IPS-NIHi7 (cell line): ENCODE measurements around the gene HDAC6.
"Not testable (repeated sequence)": the region's sequence is repeated elsewhere in the genome, so short reads cannot be mapped to it uniquely, and the experiment has no call there.

ENCODE experiments used
- DNase-seq: peaks from one replicate; pipeline ENCODE4 v3.0.0; 2012; ENCODE audit warnings: mixed read lengths; ENCODE audit errors: extremely low spot score

The HDAC6 gene

DNA sequence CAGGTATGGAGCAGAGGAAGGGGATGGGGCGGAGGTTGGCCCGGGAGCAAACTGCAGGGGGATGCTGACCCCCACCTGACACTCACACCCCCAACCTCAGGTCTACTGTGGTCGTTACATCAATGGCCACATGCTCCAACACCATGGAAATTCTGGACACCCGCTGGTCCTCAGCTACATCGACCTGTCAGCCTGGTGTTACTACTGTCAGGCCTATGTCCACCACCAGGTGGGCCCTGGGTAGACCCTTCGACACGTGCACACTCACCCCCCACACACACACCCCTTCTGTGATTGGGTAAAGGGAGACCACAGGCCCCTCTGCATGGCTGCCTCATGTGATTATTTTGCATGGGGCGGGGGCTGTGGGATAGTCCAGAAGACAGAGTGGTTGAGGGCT lies 22.2 kb downstream of the HDAC6 start:
- DNase-seq: no peak

DNA sequence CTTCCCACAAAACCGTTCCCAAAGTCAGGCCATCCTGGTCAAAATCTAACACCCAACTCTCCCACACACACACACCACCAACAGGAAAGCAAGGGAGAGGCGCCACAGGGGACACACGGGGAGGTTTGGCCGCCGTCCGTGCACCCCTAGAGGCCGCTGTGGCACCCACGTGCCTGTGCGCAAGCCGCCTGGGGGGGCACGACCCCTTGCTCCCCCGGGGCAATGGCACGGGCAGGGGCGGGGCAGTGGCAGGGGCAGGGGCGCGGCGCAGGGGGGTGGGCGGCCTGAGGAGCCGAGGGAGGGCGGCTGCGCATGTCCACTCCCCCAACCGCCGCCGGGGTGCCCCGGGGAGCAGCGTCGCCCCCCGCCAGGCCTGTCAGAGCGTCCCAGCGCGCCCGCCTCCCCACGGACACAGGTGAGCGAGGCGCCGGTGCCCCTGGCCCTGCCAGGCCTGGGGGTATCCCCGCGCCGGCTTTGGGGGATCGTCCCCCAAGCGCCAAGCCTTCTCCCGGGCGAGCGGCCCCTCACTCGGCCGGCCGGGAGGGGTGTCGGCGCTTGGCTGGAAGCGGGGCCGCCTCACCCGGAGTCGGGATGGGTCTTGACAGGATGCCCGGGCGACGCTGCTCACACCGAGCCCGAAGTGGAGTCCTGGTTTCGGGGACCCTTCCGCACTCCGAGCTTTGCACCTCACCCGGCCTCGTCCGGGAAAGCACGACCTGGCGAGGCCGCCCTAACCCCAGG lies 24.4 kb downstream of the HDAC6 start, which contains the start of gene ERAS:
ERAS (plus strand) TSS at position 379 of the 741 bp plus-strand sequence. CDS start 2,611 bp downstream, outside the sequence.
- peak; percentile 18 for DNase-seq

DNA sequence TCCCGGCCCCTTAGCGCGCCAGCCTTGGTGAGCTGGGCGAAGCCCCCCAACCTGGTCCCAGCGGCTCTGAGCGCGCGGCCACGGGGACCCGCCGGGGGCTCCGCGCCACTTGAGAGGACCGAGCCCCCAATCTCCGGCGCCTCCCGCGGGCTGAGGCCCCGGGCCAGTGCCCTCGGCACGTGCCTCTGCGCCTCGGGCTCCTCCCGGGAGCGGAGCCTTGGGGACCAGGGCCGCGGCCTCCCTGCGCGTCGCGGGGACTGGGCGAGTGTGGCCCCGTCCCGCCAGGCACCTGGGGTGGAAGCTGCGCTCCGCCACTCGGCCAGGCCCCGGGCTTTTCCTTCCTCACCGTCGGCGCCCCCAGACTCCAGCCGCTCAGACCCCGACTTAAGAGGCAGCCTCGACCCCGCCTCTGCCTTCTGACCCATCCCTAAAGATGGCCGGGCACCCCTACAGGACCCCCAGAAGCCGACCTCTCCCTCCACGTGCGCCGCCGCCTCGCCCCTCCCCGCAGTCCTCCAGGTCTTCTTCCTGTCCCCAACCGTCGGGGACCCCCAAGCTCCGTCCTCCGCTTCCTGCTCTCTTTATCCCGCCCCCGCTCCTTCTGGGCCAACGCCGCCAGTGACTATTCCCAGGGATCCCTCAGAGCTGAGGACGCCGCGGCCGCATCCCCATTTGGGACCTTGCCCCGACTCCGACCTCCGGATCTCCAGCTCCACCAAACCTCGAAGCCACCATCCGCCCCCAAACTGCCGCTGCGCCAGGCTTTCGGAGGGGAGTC lies 25.2 kb downstream of the HDAC6 start:
- DNase-seq: peak; percentile 18

DNA sequence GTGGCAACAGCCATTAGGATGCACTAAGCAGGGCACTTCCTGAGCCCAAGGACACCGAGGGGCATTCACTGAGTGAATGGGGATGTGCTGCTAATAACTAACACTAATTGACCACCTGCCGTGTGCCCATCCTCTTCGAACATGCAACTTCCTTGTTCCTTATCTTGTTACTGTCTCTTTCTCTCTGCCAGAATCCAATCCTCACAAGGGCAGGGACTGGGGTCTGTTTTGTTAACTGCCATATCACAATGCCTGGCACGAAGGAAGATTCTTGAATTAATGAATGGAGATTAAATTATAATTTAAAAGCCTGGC lies 25.7 kb downstream of the HDAC6 start:
- no peak for DNase-seq

DNA sequence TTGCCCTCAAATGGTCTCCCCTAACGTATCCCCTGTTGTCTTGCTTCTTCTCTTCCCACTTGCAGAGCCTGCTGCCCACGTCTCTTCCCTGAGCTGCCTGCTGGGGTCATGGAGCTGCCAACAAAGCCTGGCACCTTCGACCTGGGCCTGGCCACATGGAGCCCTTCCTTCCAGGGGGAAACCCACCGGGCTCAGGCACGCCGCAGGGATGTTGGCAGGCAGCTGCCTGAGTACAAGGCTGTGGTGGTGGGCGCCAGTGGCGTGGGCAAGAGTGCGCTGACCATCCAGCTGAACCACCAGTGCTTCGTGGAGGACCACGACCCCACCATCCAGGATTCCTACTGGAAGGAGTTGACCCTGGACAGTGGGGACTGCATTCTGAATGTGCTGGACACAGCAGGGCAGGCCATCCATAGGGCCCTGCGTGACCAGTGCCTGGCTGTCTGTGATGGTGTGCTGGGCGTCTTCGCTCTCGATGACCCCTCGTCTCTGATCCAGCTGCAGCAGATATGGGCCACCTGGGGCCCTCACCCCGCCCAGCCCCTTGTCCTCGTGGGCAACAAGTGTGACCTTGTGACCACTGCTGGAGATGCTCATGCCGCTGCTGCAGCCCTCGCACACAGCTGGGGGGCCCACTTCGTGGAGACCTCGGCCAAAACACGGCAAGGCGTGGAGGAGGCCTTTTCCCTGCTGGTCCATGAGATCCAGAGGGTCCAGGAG lies 27.3 kb downstream of the HDAC6 start:
- DNase-seq: no peak

DNA sequence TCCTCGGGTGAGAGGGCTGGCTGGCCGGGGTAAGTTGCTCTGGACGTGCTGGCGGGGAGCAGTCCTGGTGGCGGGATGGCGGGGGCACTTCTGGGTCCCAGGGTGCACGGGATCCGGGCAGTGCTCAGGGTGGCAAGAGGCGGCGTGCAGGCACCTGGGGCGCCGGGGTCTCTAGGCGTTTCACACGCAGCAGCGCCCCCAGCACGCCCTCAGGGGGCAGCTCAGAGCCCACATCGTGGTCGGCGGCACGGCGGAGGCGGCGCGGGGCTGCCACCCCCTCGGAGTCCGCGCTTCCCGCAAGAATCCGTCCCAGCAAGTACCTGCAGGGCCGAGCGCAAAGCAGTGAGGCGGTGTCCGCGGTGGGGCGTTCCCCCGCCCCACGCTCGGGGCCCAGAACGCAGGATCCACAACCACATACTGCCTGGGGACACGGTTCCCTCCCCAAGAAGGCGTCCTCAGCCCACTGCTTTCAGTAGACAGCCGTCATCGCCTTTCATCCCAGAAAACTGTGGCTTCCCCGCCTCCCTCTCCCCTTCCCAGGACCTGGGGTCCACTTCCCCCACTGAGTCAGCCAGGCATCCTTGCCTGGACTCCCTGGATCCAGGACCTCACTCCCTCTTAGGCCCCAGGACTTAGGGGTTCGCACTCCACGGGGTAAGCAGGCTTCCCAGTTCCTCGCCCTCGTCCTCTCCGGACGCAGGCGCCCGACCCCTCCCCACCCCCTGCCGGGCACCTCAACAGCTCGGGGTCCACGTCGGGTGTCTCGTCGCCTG lies 29.5 kb downstream of the HDAC6 start:
- DNase-seq: no peak

DNA sequence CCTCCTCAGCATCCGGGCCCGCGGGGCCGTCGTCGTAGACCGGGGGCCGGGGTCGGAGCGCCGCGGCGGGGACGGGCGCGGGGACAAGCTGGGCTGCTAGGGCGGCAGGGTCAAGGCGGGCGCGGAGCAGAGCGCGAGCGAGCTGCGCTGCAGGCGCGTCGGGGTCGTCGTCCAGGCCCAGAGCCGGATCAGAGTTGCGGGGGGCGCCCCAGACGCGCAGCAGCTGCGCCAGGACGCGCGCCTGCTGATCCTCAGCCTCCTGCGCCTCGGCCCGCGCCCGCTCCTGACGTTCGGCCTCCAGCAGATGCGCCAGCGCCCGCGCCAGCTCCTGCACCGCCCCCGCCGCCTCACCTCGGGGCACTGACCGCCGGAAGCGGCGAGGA lies 30.0 kb downstream of the HDAC6 start:
- DNase-seq: peak; percentile 43

DNA sequence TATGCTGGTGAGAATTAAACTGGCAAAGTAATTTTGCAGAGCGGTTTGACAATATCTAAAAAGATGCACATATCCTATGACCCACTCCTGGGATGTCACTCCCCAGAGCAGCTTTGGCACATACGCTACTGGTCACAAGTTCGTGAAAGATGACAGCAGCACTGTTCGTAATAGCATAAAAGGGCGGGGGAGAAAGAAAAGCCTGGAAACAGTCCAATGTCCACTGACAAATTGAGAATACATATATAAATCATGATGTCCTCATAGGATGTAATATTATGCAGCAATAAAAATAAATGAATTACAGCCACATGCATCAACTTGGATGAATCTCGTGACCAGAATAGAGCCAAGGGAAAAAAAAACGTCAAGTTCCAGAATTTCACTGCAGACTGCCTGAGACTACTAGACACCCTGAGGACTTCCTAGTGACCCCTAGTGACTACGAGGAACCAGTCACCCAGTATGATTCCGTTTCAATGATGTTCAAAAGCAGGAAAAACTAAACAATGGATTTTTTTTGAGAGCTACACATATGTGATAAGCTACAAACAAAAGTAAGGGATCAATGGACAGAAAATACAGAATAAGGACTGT lies 31.8 kb downstream of the HDAC6 start:
- DNase-seq: no peak

DNA sequence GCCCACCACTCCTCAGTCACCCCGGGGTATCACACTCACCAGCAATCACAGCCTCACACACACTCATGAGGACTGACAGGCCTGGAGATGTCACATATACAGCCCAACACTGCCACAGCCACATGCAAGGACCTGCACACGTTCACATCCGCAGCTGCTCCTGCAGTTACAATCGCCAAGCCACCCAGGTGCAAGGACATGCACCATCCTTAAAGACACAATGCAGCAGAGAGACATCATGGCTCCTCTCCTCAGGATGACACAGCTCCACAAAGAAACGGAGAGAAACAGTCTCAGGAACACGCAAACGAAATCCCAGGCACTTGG lies 32.5 kb downstream of the HDAC6 start:
- no peak for DNase-seq

DNA sequence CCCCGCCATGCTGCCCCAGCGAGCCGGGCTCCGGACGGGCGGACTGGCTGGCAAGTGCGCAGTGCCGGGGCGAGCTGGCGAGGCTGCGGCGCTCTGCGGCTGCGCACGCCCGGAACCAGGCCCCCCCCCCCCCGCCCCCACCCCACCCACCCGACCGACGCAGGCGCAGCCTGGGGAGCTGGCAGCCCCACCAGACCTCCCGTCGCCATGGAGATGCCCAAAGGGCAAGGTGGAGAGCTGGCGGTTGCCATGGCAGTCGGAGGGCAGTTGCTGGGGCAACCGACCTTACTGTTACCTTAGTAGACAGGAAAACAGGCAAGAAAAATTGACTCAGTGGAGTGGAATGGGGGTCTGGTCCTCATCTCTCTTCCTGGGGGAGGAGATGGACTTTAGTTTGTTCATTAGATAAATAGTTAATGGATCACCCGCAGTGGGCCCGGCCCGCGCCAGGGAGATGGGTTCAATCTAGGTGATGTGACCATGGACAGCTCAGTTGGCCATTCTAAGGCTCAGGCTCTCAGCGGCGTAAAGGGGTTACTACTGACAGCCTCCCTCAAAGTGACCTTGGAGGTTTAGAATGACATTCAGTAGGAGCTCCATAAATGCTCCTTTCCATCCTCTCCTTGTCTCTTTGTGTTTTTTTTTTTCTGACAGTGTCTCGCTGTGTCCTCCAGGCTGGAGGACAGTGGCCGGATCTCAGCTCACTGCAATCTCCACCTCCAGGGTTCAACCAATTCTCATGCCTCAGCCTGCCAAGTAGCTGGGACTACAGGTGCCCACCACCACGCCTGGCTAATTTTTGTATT lies 33.9 kb downstream of the HDAC6 start, which contains the start of gene PCSK1N:
PCSK1N (minus strand) TSS at position 87 of the 806 bp plus-strand sequence; CDS start at position 9, 78 bp downstream.
- peak; percentile 40 for DNase-seq

DNA sequence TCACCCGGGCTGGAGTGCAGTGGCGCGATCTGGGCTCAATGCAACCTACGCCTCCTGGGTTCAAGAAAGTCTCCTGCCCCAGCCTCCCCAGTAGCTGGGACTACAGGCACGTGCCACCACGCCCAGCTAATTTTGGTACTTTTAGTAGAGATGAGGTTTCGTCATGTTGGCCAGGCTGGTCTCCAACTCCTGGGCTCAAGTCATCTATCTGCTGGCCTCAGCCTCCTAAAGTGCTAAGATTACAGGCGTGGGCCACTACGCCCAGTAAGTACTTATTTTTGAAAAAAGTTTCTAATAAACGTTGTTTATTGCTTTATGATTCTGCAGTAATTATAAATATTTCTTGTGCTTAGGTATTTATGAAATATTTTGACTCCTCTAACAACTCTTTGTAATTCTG lies 37.8 kb downstream of the HDAC6 start:
- DNase-seq: no peak

DNA sequence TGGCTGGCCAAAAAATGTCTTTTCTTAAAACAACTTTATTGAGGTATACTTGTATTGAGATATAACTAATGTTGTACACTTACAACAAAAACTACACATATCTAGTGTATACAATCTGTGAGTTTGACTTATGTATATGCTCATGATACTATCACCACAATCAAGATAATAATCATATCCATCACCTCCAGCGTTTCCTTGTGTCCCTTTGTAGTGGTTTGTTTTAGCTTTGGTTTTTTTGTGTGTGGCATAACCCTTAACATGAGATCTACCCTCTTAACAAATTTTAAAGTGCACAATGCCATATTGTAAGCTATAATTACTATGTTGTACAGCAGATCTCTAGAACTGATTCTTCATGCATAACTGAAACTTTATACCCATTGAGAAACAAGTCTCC lies 47.0 kb downstream of the HDAC6 start:
- no peak for DNase-seq

DNA sequence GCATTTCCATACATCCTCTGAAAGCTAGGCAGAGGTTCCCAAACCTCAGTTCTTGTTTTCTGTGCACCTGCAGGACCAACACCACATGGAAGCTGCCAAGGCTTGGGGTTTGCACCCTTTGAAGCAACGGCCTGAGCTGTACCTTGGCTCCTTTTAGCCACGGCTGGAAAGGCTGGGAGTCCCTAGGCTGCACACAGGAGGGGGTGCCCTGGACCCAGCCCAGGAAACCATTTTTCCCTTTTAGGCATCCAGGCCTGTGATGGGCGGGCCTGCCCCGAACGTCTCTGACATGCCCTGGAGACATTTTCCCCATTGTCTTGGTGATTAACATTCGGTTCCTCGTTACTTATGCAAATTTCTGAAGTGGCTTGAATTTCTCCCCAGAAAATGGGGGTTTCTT lies 51.0 kb downstream of the HDAC6 start:
- DNase-seq: no peak

DNA sequence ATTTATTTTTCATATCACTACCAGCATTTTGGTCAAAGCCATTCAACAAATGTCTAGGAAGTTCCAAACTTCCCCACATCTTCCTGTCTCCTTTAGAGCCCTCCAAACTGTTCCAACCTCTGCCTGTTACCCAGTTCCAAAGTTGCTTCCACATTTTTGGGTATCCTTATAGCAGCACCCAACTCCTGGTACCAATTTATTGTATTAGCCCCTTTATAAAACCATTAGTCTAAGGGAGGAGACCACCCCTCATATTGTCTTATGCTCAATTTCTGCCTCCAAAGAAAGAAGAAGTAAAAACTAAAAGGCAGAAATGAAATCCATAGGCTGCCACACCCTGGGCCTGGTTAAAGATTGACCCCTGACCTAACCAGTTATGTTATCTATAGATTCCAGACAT lies 51.6 kb downstream of the HDAC6 start:
- DNase-seq: not testable (repeated sequence)

DNA sequence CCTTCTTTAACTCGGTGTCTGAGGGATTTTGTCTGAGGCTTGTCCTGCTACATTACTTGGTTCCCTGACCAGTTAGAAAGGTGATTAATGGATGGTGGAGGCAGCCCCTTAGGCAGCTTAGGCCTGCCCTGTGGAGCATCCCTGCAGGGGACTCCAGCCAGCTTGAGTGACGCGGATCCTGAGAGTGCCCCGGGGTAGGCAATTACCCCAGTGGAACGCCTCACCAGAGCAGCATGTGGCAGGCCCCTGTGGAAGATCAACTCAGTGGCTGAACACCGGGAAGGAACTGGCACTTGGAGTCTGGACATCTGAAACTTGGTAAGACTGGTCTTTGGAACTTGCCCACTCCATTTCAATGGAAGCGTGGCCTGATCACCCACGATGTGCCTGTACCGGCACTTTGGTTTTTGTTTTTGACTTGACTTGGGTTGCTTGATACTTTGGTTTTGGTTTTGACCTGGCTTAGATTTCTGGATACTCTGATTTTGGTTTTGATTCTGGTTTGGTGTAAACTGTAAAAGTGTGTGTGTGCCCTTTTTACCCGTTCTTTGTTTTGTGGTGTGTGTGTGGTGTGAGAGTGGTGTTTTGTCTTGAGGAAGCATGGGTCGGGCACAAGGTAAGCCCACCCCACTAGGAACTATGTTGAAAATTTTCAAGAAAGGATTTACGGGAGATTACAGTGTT lies 52.4 kb downstream of the HDAC6 start:
- DNase-seq: not testable (repeated sequence)

DNA sequence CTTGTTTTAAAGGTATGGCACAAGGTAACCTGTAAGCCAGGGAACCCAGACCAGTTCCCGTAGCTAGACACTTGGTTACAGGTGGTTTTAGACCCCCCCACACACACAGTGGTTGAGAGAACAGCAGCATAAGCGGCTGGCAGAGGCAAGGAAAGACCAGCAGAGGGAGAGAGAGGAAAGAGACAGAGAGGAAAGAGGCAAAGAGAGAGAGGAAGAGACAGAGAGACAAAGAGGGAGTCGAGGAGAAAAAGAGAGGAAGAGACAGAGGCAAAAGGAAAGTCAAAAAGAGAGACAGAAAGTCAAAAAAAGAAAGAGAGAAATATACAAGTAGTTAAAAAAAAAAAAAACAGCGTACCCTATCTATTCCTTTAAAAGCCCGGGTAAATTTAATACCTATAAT lies 53.0 kb downstream of the HDAC6 start:
- DNase-seq: no peak

DNA sequence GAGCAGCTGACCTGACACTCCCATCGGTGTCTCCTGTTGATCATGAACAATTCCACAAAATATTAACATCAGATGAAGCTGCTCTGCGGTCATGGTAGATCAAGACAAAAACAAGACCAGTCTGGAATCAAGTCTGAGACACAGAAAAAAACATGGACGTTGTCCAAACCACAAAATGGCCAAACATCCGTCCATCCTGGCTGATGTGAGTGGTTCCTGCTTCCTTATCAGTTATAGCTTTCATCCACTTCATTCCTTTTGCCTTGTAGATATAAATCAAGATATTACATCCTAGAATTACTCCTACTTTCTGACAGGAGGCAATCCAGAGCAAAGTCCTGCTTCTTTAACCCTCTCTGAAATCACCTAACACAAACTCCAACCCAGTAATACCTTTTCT lies 62.3 kb downstream of the HDAC6 start:
- DNase-seq: no peak

DNA sequence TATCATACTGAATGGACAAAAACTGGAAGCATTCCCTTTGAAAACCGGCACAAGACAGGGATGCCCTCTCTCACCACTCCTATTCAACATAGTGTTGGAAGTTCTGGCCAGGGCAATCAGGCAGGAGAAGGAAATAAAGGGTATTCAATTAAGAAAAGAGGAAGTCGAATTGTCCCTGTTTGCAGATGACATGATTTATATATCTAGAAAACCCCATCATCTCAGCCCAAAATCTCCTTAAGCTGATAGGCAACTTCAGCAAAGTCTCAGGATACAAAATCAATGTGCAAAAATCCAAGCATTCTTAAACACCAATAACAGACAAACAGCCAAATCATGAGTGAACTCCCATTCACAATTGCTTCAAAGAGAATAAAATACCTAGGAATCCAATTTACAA lies 70.2 kb downstream of the HDAC6 start:
- not testable (repeated sequence) for DNase-seq
